Kidney (tissue), 2 donors: ENCODE measurements around the gene MAPT. TPM values are rescaled to one million over a fixed set of nuclear protein-coding genes. Genes with fewer than 3 reads are reported as not detected.

Experiments
- polyA plus RNA-seq: library from polyadenylated mRNA; stranded (reverse); fragments of 350-450 nt; fragmentation: Illumina TruSeq; extraction: RNeasy Lipid Tissue Mini Kit (QIAGEN cat#74804); gene quantifications from one replicate; pipeline ENCODE4 v1.2.3, GENCODE V29; 2014; ENCODE audit warnings: low read depth, low replicate concordance; ENCODE audit not compliant: insufficient read depth
- total RNA-seq: library from RNA; stranded (reverse); fragmentation: NEBNext Ultra II Directional; extraction: Animal tissue kit (Norgen Biotek cat#: 25700); gene quantifications from one replicate; pipeline ENCODE4 v1.2.1, GENCODE V29; 2021
- donor health status: DM: yes; HTN: yes; CAD: no.

The MAPT gene
- total and polyA plus RNA-seq, 2 donors from 2014 or later, result 2.9 to 15.4 TPM

Other genes with a start within 250 kb of the MAPT start
- not detected for gene CRHR1, start 110.2 kb upstream of the MAPT start, total RNA-seq
- not detected for gene CRHR1, start 110.2 kb upstream of the MAPT start, polyA plus RNA-seq
- not detected for gene SPPL2C, start 49.7 kb upstream of the MAPT start, total RNA-seq
- not detected for gene SPPL2C, start 49.7 kb upstream of the MAPT start, polyA plus RNA-seq
- gene STH, start 104.7 kb downstream of the MAPT start, total RNA-seq, result not detected
- not detected for gene STH, start 104.7 kb downstream of the MAPT start, polyA plus RNA-seq